HCT116 (cell line): ENCODE results near the gene SART1.

Source experiments
- EZH2 ChIP-seq: fragments of 200-600 bp; sonication (generic); IDR thresholded peaks from 2 replicates; pipeline ENCODE4 v1.6.1; 2017; ENCODE audit warnings: antibody characterized with exemption, mixed run types
- RAD21 ChIP-seq: IDR thresholded peaks from 2 replicates; pipeline ENCODE4 v1.6.1; 2012; ENCODE audit warnings: low read depth, mild to moderate bottlenecking

- no peak for TF ChIP-seq EZH2
- no peak for TF ChIP-seq RAD21
Measured at GRCh38 chr11:66008095-66008467, 46.5 kb downstream of the SART1 start.
